ENCODE results near the gene CDC42SE2. TPM values are rescaled to one million over a fixed set of nuclear protein-coding genes. Genes with fewer than 3 reads are reported as not detected.

The CDC42SE2 gene
- total RNA-seq, 1 experiment from 2014 or later = 22.5 TPM

DNA sequence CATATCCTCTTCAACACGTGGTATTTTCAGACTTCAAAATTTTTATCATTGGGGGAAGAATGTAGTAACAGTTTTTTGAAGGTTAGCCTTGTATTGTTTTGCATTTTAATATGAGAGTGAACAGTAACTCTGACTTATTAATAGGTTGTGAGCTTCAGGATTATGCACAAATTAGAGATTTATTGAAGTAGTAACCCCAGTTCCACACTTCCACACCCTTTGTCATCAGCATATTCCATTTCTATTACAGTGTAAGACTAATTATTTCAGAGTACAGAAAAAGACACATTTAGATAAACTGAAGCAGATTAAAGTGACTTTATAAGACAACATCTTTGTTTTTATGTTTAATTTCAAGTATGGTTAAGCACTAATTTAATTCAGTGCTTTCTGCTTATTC, 105.7 kb downstream of the CDC42SE2 start (continued):
- TF ChIP-seq, protein P1, sequence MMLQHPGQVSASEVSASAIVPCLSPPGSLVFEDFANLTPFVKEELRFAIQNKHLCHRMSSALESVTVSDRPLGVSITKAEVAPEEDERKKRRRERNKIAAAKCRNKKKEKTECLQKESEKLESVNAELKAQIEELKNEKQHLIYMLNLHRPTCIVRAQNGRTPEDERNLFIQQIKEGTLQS (CRISPR knock-in tag; conservative IDR thresholded peaks at IDR 0.05) = no peak
- TF ChIP-seq, protein P2, sequence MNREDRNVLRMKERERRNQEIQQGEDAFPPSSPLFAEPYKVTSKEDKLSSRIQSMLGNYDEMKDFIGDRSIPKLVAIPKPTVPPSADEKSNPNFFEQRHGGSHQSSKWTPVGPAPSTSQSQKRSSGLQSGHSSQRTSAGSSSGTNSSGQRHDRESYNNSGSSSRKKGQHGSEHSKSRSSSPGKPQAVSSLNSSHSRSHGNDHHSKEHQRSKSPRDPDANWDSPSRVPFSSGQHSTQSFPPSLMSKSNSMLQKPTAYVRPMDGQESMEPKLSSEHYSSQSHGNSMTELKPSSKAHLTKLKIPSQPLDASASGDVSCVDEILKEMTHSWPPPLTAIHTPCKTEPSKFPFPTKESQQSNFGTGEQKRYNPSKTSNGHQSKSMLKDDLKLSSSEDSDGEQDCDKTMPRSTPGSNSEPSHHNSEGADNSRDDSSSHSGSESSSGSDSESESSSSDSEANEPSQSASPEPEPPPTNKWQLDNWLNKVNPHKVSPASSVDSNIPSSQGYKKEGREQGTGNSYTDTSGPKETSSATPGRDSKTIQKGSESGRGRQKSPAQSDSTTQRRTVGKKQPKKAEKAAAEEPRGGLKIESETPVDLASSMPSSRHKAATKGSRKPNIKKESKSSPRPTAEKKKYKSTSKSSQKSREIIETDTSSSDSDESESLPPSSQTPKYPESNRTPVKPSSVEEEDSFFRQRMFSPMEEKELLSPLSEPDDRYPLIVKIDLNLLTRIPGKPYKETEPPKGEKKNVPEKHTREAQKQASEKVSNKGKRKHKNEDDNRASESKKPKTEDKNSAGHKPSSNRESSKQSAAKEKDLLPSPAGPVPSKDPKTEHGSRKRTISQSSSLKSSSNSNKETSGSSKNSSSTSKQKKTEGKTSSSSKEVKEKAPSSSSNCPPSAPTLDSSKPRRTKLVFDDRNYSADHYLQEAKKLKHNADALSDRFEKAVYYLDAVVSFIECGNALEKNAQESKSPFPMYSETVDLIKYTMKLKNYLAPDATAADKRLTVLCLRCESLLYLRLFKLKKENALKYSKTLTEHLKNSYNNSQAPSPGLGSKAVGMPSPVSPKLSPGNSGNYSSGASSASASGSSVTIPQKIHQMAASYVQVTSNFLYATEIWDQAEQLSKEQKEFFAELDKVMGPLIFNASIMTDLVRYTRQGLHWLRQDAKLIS (CRISPR knock-in tag; IDR thresholded peaks at IDR 0.05; ENCODE audit: borderline replicate concordance) = no peak
- TF ChIP-seq, protein P3, sequence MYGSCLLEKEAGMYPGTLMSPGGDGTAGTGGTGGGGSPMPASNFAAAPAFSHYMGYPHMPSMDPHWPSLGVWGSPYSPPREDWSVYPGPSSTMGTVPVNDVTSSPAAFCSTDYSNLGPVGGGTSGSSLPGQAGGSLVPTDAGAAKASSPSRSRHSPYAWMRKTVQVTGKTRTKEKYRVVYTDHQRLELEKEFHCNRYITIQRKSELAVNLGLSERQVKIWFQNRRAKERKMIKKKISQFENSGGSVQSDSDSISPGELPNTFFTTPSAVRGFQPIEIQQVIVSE (CRISPR knock-in tag; IDR thresholded peaks at IDR 0.05; ENCODE audit: borderline replicate concordance) = no peak
- TF ChIP-seq ETV6 (CRISPR knock-in tag; IDR thresholded peaks at IDR 0.05) (no peak), OVOL2 (CRISPR knock-in tag; IDR thresholded peaks at IDR 0.05; ENCODE audit: borderline replicate concordance) (no peak), SMAD4 (CRISPR knock-in tag; IDR thresholded peaks at IDR 0.05) (no peak), SP1 (CRISPR knock-in tag; conservative IDR thresholded peaks at IDR 0.05) (no peak)

DNA sequence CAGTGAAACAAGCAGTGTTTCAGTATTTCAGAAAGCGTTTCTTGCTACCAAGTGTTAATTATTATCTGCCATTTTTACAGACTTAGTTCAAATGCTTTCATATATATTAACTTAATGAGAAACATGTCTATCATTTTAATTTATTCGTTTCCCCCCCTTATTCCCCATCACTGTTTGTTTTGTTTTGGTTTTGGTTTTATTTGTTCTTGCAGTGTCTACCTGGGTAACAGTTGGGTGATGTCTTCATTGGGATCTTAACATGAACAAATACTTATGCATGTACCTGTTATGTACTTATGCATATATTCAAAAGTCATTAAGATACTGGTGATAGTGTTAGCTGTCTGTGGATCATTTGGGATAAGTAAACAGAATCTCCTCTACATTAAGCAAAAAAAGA, 108.0 kb downstream of the CDC42SE2 start:
- CTCF ChIA-PET = no interaction called here
- DNase-seq (ENCODE audit: low spot score) (no peak), ATAC-seq (no peak)
- TF ChIP-seq, protein P4, sequence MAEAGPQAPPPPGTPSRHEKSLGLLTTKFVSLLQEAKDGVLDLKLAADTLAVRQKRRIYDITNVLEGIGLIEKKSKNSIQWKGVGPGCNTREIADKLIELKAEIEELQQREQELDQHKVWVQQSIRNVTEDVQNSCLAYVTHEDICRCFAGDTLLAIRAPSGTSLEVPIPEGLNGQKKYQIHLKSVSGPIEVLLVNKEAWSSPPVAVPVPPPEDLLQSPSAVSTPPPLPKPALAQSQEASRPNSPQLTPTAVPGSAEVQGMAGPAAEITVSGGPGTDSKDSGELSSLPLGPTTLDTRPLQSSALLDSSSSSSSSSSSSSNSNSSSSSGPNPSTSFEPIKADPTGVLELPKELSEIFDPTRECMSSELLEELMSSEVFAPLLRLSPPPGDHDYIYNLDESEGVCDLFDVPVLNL (CRISPR knock-in tag; IDR thresholded peaks at IDR 0.05; ENCODE audit: borderline replicate concordance, low read depth) = no peak
- TF ChIP-seq, protein P5, sequence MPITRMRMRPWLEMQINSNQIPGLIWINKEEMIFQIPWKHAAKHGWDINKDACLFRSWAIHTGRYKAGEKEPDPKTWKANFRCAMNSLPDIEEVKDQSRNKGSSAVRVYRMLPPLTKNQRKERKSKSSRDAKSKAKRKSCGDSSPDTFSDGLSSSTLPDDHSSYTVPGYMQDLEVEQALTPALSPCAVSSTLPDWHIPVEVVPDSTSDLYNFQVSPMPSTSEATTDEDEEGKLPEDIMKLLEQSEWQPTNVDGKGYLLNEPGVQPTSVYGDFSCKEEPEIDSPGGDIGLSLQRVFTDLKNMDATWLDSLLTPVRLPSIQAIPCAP (CRISPR knock-in tag; IDR thresholded peaks at IDR 0.05) = no peak
- H3K27me3 Mint-ChIP-seq (ENCODE audit: low read depth) = no peaks in the 10 kb centered on the region
- no peak overlapping the region for H3K4me3 Mint-ChIP-seq
- no peak overlapping the region for H3K27ac Mint-ChIP-seq
- H3K36me3 Mint-ChIP-seq = no peaks in the 10 kb centered on the region; the same call in 1 of the 2 replicates
- POLR2A ChIA-PET = no interaction called here
- 0 out of 2 replicates have a peak, but pooled peaks cover 3% of the 10 kb centered on the region for H3K4me1 Mint-ChIP-seq
- H3K9me3 Mint-ChIP-seq = peaks cover 6% of the 10 kb centered on the region; the same call in 1 of the 2 replicates

DNA sequence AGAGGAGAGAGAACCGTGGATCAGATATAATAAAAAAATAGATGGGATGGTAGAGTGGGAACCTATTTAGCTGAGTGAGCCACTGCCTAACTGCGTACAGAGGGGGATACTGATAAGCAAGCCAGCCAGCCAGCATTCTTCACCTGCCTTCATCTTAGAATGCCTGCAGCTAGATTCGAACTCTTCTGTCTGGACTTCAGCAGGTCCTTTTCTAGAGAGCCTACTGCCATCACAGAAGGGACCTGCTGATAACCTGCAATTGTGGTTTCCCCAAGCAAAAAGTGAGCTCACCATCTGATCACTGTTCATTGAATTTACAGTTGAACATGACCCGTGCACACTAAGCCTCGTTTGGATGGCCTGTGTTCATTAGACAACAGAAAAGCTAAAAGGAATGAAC, 109.4 kb downstream of the CDC42SE2 start:
- POLR2A ChIA-PET = no interaction called here
- Mint-ChIP-seq H3K27me3 (ENCODE audit: low read depth) (no peaks in the 10 kb centered on the region), H3K4me3 (no peak overlapping the region), H3K27ac (0 out of 2 replicates have a peak overlapping the region, but pooled peaks have one; percentile 0), H3K9me3 (no peaks in the 10 kb centered on the region), H3K36me3 (no peaks in the 10 kb centered on the region; the same call in 1 of the 2 replicates), H3K4me1 (0 out of 2 replicates have a peak, but pooled peaks cover 3% of the 10 kb centered on the region)
- DNase-seq (ENCODE audit: low spot score) = no peak
- no peak for ATAC-seq
- no peak for TF ChIP-seq ZBTB21 (CRISPR knock-in tag; IDR thresholded peaks at IDR 0.05; ENCODE audit: borderline replicate concordance)
- TF ChIP-seq ZNF396 (CRISPR knock-in tag; IDR thresholded peaks at IDR 0.05; ENCODE audit: borderline replicate concordance) = no peak
- CTCF ChIA-PET = no interaction called here

DNA sequence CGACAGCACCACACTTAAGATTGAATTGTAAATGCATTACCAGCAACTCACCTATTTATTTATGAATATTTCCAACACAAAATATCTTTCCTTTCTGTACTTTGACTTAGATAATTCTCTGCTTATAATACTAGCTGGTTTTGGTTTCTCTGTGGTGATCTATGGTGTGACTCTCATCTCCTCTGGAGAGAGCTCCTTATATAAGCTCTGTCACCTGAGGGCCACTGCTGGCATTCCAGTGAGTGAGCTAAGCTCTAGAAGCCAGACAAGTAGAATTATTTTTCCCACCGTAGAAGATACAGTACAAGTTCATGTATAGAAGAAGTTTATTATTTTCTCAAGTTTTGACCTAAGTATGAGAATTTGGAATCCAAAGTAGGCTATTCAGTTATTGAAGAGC, 111.5 kb downstream of the CDC42SE2 start:
- H3K4me3 Mint-ChIP-seq = no peak overlapping the region
- ChIA-PET POLR2A (no interaction called here), CTCF (no interaction called here)
- DNase-seq (ENCODE audit: low spot score) (no peak), ATAC-seq (no peak)
- no peaks in the 10 kb centered on the region for H3K27me3 Mint-ChIP-seq (ENCODE audit: low read depth)
- no peaks in the 10 kb centered on the region for H3K36me3 Mint-ChIP-seq
- H3K4me1 Mint-ChIP-seq = 0 out of 2 replicates have a peak, but pooled peaks cover 3% of the 10 kb centered on the region
- no peak overlapping the region for H3K27ac Mint-ChIP-seq
- no peaks in the 10 kb centered on the region for H3K9me3 Mint-ChIP-seq
- TF ChIP-seq ZNF232 (CRISPR knock-in tag; IDR thresholded peaks at IDR 0.05) = no peak
- TF ChIP-seq, protein P6, sequence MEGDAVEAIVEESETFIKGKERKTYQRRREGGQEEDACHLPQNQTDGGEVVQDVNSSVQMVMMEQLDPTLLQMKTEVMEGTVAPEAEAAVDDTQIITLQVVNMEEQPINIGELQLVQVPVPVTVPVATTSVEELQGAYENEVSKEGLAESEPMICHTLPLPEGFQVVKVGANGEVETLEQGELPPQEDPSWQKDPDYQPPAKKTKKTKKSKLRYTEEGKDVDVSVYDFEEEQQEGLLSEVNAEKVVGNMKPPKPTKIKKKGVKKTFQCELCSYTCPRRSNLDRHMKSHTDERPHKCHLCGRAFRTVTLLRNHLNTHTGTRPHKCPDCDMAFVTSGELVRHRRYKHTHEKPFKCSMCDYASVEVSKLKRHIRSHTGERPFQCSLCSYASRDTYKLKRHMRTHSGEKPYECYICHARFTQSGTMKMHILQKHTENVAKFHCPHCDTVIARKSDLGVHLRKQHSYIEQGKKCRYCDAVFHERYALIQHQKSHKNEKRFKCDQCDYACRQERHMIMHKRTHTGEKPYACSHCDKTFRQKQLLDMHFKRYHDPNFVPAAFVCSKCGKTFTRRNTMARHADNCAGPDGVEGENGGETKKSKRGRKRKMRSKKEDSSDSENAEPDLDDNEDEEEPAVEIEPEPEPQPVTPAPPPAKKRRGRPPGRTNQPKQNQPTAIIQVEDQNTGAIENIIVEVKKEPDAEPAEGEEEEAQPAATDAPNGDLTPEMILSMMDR (IDR thresholded peaks at IDR 0.05) = no peak
